SH-SY5Y (cell line): Measurements from ENCODE around the gene AATK.

Experiments used
- GATA2 ChIP-seq: IDR thresholded peaks from 2 replicates; pipeline ENCODE4 v1.6.1; 2011; ENCODE audit warnings: mild to moderate bottlenecking, low read depth, low read length
- GATA3 ChIP-seq: IDR thresholded peaks from 2 replicates; pipeline ENCODE4 v1.6.1; 2011; ENCODE audit warnings: low read depth, mild to moderate bottlenecking, low read length, moderate library complexity

DNA sequence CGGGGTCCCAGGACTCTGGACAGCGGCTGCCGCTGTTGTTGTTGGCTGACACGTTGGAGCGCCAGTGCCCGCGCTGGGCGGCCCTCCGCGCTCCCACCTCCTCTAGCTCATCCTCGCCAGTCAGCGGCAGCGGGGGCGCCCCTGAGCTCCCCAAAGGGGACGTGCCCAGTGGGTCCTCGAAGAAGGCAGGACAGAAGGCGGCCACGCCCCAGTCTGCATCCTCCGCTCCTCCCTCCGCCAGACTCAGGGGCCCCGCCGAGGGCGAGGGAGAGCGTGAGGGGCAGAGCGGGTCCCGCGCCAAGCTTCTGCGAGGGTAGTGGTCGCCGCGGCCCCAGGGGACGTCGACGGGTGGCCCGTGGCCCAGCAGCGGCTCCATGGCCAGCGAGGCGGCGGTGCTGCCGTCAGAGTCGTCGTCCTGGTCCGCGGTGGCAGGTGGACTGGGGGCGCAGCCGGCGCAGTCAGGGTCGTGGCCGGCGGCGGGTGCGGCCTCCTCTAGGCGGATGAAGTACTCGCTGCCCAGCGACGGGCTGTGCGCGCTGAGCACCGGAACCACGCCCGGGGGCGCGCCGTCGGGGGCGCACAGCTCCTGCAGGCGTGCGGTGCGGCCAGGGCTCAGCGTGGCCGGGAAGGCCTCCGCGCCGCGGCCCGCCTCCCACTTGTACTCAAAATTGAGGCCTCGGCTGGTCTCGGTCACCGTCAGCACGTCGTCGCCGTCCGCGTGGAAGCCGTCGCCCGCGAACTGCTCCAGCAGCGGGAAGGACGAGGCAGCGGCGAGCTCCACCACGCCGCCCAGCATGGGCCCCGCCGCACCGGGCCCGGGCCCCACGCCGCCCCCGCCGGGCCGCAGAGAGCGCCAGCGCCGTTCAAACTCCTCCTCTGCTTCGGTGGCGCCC, 43.9 kb downstream of the AATK start:
- no peak for TF ChIP-seq GATA2
- TF ChIP-seq GATA3 = no peak
